Neural progenitor cell (in vitro differentiated cells): ENCODE measurements around the gene C20orf141.

Experiments
- EZH2 ChIP-seq: fragments of 200-600 bp; sonication (generic); IDR thresholded peaks from 2 replicates; pipeline ENCODE4 v1.6.1; 2017; ENCODE audit warnings: antibody characterized with exemption, mild to moderate bottlenecking, moderate library complexity
- EZH2phosphoT487 ChIP-seq: fragments of 200-600 bp; sonication (generic); IDR thresholded peaks from 2 replicates; pipeline ENCODE4 v1.6.1; 2017; ENCODE audit warnings: antibody characterized with exemption
- TF ChIP-seq, protein P1 (sequence below): fragments of 200-600 bp; sonication (generic); IDR thresholded peaks from 2 replicates; pipeline ENCODE4 v1.5.1; 2017; ENCODE audit warnings: antibody characterized with exemption, mild to moderate bottlenecking

DNA sequence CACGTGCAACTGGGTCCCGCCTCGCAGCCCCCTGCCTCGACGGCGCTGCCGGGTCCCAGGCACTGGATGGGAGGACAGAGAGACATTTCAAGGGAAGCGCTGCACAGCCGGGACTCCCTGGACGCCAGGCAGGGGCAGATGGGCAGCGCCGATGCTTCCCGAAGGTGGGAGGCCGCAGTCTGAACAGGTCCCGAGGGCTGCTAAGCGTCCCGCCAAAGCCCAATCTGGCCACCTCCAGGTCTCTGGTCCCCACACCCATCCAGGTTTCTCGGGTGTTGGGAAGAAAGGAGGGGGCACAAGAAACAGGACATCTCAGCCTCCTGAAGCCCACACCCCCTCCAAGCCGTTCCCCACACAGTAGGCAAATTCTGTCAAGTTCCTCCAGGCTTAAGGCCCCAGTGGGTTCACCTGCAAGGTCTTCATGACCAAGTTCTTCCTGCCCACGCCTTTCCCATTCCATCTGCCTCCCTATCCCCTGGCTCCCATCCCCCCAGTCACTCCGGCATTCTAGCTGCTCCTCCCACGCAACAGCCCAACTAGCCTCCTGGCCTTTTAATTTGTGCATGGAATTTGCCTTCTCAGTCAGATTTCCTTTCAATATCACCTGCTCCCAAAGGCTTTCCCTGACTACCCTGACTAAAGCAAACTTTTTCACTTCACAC is 9.0 kb upstream of the C20orf141 start:
- TF ChIP-seq, protein P1, sequence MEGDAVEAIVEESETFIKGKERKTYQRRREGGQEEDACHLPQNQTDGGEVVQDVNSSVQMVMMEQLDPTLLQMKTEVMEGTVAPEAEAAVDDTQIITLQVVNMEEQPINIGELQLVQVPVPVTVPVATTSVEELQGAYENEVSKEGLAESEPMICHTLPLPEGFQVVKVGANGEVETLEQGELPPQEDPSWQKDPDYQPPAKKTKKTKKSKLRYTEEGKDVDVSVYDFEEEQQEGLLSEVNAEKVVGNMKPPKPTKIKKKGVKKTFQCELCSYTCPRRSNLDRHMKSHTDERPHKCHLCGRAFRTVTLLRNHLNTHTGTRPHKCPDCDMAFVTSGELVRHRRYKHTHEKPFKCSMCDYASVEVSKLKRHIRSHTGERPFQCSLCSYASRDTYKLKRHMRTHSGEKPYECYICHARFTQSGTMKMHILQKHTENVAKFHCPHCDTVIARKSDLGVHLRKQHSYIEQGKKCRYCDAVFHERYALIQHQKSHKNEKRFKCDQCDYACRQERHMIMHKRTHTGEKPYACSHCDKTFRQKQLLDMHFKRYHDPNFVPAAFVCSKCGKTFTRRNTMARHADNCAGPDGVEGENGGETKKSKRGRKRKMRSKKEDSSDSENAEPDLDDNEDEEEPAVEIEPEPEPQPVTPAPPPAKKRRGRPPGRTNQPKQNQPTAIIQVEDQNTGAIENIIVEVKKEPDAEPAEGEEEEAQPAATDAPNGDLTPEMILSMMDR, result no peak
- TF ChIP-seq EZH2phosphoT487, result no peak
- TF ChIP-seq EZH2, result peak; percentile 45
